Spleen (tissue), 7 donors: ENCODE measurements around the gene F8.

Experiments used
- POLR2A ChIP-seq, 3 donors: fragments of 450-650 bp; IDR thresholded peaks; one replicate each; pipeline ENCODE4 v1.5.1; 2017; ENCODE audit warnings: antibody characterized with exemption in 3 of 3, mild to moderate bottlenecking in 1 of 3
- POLR2AphosphoS5 ChIP-seq, 3 donors: sonication (generic); formaldehyde crosslinking; IDR thresholded peaks; one replicate each; pipeline ENCODE4 v1.5.1; 2017; ENCODE audit warnings: antibody characterized with exemption in 3 of 3
- TF ChIP-seq, protein P1 (sequence below), 11 experiments: fragments of 200-600 bp in 7 of 11; fragments of 450-650 bp in 4 of 11; sonication (generic) in 4 of 11; IDR thresholded peaks in 8 of 11; conservative IDR thresholded peaks in 3 of 11; 1 replicate in 7 of 11; 2 replicates in 4 of 11; pipeline versions ENCODE4 v1.4.0 to v1.8.0; 2016 to 2021; ENCODE audit warnings: antibody characterized with exemption in 11 of 11, inconsistent platforms in 4 of 11, mild to moderate bottlenecking in 1 of 11
- donor health status: DM: no; HTN: no; CAD: no; lungs with moderate emphysema.
- donor health status: DM: no; HTN: no; CAD: no.
- donor health status: DM: no; HTN: no; CAD: no.

DNA sequence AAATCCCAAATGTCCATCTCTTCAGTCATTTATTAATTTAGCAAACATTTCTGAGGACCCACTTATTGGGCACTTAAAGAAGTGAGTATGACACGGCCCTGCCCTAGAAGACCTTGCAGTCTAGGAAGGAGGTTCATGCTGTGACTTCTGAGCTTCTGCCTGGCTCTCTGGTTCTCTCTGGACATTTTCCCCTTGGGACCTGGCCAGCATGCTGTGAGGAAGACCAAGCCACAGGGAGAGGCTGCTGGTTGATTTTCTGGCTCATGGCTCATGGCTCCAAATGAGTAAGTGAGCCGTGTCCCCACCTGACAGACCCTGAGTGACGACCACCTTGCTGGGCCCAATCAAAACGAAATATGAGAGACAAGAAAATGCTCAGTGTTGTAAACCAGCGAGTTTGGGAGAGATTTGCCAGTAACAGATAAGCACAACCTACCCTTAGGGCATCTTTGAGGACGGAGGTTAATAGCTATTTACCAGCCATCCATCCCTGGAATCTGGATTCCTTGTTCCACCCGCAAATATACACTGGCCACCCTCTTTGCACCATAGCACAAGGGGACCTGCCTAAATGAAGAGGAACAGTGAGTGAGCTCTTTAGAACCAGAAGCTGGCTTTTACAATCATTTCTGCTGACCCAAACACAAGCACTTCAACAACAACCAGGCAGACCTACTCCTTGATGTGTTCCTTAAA, 218.1 kb downstream of the F8 start:
- TF ChIP-seq, protein P1, sequence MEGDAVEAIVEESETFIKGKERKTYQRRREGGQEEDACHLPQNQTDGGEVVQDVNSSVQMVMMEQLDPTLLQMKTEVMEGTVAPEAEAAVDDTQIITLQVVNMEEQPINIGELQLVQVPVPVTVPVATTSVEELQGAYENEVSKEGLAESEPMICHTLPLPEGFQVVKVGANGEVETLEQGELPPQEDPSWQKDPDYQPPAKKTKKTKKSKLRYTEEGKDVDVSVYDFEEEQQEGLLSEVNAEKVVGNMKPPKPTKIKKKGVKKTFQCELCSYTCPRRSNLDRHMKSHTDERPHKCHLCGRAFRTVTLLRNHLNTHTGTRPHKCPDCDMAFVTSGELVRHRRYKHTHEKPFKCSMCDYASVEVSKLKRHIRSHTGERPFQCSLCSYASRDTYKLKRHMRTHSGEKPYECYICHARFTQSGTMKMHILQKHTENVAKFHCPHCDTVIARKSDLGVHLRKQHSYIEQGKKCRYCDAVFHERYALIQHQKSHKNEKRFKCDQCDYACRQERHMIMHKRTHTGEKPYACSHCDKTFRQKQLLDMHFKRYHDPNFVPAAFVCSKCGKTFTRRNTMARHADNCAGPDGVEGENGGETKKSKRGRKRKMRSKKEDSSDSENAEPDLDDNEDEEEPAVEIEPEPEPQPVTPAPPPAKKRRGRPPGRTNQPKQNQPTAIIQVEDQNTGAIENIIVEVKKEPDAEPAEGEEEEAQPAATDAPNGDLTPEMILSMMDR (IDR thresholded peaks at IDR 0.05 in 8 of 11, conservative IDR thresholded peaks at IDR 0.05 in 3 of 11), result no peak
- TF ChIP-seq POLR2AphosphoS5 (IDR thresholded peaks at IDR 0.05) (no peak), POLR2A (IDR thresholded peaks at IDR 0.05) (no peak)
